ENCODE measurements around the gene PTPRN2.

The PTPRN2 gene

DNA sequence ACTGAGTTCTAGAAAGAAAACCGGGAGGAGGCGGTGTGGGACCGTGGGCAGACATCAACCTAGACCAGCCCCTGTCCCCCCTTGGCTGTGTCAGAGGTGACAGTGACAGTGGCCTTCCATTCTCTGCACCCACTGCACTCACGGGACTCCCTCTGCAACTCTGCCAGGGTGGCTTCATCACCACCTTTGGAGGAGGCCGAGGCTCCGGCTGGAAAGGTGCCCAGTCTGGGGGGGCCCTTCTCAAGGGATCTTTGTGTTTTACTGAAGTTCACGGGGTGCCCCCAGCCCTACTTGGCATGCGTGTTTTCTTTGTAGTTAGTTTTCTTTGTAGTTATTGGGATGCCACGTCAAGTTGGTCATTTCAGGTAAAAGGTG lies 833.2 kb downstream of the PTPRN2 start:
- Mint-ChIP-seq H3K4me1 (ENCODE audit: low read depth) (no peaks in the 10 kb centered on the region), H3K4me3 (no peak overlapping the region), H3K27ac (no peak overlapping the region), H3K36me3 (ENCODE audit: low read depth) (no peaks in the 10 kb centered on the region), H3K27me3 (no peaks in the 10 kb centered on the region), H3K9me3 (no peaks in the 10 kb centered on the region)
- DNase-seq: no peak

DNA sequence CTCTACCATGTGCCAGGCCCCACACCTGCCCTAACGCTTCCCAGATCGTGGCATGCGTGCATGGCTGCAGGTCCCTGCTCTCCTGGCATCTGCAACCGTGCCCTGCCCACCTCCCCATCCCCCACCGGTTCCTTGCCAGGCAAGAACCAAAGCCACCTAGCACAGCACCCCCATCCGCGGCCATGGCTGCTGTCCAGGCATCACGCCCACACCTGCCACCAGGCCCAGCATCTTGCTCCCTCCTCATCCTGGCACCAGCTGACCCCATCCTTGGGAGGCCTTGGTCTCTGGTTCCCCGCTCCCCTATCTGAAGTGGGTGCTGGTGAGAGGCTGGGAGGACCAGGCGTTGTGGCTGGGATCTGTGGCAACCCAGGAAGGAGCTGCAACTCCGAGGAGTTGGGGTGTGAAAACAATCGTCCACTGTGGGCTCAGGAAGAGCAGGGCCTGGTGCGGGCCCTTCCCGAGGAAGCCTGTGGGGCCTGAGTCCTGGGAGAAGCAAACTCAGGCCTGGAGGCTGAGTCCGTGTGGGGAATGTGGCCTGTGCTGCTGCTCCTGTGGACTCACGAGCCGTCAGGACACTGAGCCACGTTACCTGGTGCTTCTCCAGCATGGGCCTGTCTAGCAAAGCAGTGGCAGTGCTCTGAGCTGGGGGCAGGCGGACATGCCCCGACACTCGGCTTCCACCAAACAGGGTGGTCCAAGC lies 833.8 kb downstream of the PTPRN2 start:
- no peaks in the 10 kb centered on the region for H3K36me3 Mint-ChIP-seq (ENCODE audit: low read depth)
- H3K9me3 Mint-ChIP-seq: no peaks in the 10 kb centered on the region
- DNase-seq: no peak
- H3K27me3 Mint-ChIP-seq: no peaks in the 10 kb centered on the region
- no peaks in the 10 kb centered on the region for H3K4me1 Mint-ChIP-seq (ENCODE audit: low read depth)
- H3K4me3 Mint-ChIP-seq: no peak overlapping the region
- no peak overlapping the region for H3K27ac Mint-ChIP-seq

DNA sequence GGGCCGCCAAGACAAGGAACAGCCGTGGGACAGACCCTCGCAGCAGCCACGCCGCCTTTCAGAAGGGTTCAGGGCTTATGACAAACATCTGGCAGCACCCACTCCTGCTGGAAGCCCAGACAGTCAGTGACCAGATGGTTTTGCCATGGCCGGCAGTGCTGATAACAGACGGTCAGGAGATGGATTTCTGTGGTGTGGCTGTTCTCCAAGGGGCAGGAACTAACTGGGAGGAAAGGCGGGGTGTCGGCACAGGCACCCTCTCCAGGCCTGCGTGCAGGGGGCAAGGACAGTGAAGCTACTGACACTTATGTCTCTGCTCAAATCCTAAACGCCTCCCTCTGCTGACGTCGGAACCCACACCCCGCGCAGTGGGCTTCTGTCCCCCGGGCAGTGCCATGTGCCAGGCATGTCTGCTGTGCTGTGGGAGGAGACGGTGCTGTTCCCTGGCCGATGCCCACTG lies 834.8 kb downstream of the PTPRN2 start:
- no peak for DNase-seq
- Mint-ChIP-seq H3K27ac (no peak overlapping the region), H3K4me3 (no peak overlapping the region), H3K9me3 (no peaks in the 10 kb centered on the region), H3K4me1 (ENCODE audit: low read depth) (no peaks in the 10 kb centered on the region), H3K36me3 (ENCODE audit: low read depth) (no peaks in the 10 kb centered on the region), H3K27me3 (no peaks in the 10 kb centered on the region)

DNA sequence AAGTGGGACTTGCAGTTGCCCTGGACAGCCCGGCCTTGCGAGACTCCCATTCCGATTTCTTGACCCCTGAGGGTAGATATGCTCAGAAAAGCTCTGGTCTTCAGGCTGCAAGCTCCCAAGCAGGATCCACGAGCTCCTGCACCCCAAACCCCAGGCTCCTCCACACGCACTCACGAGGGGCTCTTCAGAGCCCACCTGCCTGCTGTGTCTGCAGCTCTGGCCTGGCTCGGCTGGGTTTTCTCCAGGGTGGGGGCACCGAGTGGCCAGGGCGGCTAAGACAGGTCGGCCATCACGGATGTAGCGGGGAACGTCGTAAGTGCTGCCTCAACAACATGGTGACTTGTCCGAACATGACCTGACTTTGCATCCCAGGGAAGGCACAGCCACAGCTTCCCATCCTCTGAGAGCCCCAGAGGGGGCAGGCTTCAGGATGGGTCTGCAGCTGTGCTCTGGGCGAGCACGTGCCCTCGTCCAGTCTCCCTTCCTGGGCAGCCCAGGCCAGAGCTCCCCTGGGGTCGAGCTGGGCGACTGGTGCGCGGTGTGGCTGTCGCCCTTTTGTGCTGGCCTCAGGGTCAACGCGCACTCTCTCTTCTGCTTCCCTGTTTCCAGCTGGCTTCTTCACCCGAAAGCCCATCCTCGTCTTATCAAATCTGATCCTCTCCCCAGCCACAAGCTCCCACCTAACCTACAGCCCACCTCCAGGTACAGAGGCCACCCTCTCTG lies 835.5 kb downstream of the PTPRN2 start:
- Mint-ChIP-seq H3K4me1 (ENCODE audit: low read depth) (no peaks in the 10 kb centered on the region), H3K4me3 (no peak overlapping the region), H3K27ac (no peak overlapping the region), H3K9me3 (no peaks in the 10 kb centered on the region), H3K27me3 (no peaks in the 10 kb centered on the region), H3K36me3 (ENCODE audit: low read depth) (no peaks in the 10 kb centered on the region)
- DNase-seq: no peak

DNA sequence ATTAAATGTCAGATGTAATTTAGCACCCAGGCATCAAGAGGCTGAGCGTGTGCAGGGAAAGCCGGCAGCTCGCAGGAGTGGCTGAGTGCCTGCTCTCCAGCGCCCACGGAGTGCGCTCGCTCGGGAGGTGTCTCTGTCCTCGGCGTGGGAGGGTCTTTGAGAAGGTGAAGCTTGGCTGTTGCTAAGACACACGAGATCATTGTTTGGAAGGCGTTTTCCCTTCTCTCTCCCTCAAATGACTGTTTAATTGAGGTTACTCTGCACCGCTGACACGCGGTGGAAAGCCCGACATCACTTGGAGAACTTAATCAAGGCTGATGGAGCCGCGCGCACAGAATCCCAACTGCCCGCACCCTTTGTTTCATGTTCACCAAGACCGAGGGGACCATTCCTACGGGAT lies 836.2 kb downstream of the PTPRN2 start:
- no peaks in the 10 kb centered on the region for H3K4me1 Mint-ChIP-seq (ENCODE audit: low read depth)
- H3K27me3 Mint-ChIP-seq: no peaks in the 10 kb centered on the region
- no peaks in the 10 kb centered on the region for H3K9me3 Mint-ChIP-seq
- no peak overlapping the region for H3K4me3 Mint-ChIP-seq
- no peaks in the 10 kb centered on the region for H3K36me3 Mint-ChIP-seq (ENCODE audit: low read depth)
- DNase-seq: no peak
- H3K27ac Mint-ChIP-seq: no peak overlapping the region

DNA sequence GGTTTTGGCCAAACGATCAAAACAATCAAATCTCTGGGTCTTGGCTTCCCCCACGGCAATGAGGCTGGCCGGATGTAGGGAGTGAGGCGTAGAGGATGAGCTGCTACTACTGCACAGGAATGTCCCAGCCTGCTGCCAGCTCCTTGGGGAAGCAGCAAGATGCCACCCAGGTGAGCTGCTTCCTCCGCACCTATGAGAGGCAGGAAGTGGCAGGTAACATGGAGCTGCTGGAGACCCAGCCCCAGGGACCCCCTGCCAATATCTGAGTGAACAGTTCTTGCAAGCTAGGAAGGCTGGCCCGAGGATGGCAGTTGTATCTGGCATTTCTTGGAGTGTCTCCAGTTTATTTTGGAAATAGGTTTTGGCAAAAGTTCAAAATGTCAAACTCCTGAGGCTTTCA lies 837.3 kb downstream of the PTPRN2 start:
- no peak for DNase-seq
- Mint-ChIP-seq H3K27me3 (no peaks in the 10 kb centered on the region), H3K36me3 (ENCODE audit: low read depth) (no peaks in the 10 kb centered on the region), H3K4me3 (no peak overlapping the region), H3K9me3 (no peaks in the 10 kb centered on the region), H3K4me1 (ENCODE audit: low read depth) (no peaks in the 10 kb centered on the region), H3K27ac (no peak overlapping the region)

DNA sequence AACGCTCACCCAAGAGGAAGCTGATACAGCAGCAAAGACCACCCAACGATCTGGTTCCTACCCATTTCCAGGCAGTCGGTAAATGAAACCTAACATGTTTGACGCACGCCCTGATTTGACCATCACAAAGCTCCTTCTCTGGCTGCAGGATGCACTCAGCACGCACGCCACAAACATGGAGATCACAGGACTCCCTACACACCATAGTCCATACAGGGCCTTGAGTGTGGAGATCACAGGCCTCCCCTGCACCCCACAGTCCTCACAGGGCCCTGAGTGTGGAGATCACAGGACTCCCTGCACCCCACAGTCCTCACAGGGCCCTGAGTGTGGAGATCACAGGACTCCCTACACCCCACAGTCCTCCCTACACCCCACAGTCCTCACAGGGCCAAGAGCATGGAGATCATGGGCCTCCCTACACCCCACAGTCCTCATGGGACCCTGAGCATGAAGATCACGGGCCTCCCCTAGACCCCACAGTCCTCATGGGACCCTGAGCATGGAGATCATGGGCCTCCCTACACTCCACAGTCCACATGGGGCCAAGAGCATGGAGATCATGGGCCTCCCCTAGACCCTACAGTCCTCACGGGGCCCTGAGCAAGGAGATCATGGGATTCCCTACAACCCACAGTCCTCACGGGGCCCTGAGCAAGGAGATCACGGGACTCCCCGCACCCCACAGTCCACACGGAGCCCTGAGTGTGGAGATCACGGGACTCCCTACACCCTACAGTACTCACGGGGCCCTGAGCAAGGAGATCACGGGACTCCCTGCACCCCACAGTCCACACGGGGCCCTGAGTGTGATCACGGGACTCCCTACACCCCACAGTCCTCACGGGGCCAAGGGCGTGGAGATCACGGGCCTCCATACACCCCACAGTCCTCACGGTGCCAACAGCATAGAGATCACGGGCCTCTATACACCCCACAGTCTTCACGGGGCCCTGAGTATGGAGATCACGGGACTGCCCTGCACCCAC lies 841.6 kb downstream of the PTPRN2 start:
- no peak for DNase-seq
- Mint-ChIP-seq H3K4me3 (no peak overlapping the region), H3K4me1 (ENCODE audit: low read depth) (no peaks in the 10 kb centered on the region), H3K27ac (no peak overlapping the region), H3K9me3 (no peaks in the 10 kb centered on the region), H3K27me3 (peaks cover 3% of the 10 kb centered on the region), H3K36me3 (ENCODE audit: low read depth) (no peaks in the 10 kb centered on the region)

DNA sequence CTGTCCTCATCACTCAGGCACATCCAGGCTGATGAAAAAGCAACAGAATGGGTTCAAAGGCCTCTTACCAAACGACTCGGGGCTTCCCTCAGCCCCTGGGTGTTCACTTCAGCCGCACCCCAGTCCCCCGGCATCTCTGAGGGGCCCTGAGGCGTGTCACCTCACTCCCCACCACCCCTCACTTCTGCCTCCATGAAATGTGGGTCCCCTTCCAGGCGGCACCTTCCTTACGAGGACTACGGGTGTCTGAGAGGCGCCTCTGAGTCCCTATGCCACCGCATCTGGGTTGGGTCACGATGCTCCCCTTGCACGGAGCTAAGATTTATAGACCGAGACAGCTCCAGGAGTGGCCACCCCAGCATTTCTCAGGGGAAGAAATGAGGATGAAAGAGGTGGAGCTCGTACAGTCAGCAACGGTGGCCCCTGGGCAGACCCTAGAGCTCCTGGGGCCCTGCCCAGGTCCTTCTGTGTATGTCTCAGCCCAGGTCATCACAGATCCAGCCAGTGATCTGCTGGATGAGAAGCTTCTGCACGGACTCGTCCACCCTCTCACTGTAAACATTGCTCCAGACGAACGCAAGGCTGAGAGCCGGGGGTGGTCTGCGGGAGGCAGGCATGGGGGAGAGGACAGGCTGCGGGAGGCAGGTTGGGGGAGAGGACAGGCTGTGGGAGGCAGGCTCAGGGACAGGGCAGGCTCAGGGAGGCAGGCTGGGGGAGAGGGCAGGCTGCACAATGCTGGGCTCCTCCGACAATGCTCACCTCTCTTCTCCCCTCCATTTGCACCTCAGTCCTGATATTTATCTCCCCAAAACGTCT lies 842.6 kb downstream of the PTPRN2 start:
- Mint-ChIP-seq H3K9me3 (no peaks in the 10 kb centered on the region), H3K36me3 (ENCODE audit: low read depth) (no peaks in the 10 kb centered on the region), H3K4me3 (no peak overlapping the region), H3K27ac (no peak overlapping the region), H3K4me1 (ENCODE audit: low read depth) (no peaks in the 10 kb centered on the region), H3K27me3 (peaks cover 9% of the 10 kb centered on the region)
- no peak for DNase-seq

DNA sequence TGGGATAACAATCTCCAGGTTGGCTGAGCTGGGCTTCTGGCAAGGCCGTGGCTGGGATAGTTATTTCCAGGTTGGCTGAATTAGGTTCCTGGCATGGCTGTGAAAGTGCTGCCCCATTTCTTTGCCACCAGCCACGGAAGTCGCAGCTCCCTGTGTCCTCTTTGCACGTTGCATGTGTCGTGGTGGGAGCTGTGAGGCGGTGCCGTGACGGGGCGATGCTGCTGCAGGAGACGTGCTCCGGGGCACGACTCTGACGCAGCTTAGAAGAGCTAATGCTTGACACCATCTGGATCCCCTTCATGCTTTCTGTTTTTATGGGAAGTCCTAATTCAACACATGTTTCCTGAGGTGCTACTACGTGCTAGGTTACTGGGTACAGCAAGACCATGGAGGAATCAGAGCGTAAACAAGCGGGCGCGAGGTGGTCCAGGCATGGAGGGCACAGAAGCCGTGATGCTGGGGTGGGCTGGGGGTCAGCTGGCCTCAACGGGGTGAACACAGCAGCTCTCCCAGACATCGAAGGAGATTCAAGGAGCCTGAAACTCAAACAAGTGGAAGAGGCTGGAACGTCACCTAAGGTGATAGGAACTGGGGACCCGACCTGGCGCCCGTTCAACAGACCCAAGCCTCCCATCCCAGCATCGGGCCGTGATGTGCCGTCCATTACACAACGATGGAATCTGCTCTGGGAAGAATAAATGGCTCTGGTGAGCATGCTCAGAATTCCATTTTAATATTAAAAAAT lies 843.7 kb downstream of the PTPRN2 start:
- Mint-ChIP-seq H3K4me1 (ENCODE audit: low read depth) (no peaks in the 10 kb centered on the region), H3K9me3 (no peaks in the 10 kb centered on the region), H3K27me3 (peaks cover 10% of the 10 kb centered on the region), H3K27ac (no peak overlapping the region), H3K4me3 (no peak overlapping the region), H3K36me3 (ENCODE audit: low read depth) (no peaks in the 10 kb centered on the region)
- no peak for DNase-seq

DNA sequence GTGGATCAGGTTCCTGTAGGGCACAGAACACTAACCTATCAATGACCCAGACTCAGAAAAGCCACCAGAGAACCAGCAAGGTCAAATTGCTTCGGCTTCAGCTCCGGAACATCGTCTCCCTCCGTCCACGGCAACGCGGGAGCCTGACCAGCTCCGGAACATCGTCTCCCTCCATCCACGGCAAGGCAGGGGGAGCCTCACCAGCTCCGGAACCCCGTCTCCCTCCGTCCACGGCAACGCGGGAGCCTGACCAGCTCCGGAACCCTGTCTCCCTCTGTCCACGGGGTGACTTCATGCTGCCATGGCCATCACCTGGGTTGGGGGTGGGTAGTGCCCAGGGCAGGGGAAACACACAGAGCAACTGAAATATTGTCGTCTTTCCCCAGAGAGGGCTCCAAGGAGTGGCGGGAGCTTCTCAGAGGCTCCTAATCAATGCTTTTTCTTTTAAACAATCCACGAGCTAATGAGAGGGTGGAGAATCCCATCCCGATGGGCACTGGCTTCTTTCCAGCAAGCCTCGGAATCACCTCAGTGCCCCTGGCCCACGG lies 847.3 kb downstream of the PTPRN2 start:
- Mint-ChIP-seq H3K27ac (no peak overlapping the region), H3K4me3 (no peak overlapping the region), H3K9me3 (no peaks in the 10 kb centered on the region), H3K4me1 (ENCODE audit: low read depth) (peaks cover 2% of the 10 kb centered on the region), H3K36me3 (ENCODE audit: low read depth) (no peaks in the 10 kb centered on the region), H3K27me3 (peaks cover 20% of the 10 kb centered on the region)
- no peak for DNase-seq

DNA sequence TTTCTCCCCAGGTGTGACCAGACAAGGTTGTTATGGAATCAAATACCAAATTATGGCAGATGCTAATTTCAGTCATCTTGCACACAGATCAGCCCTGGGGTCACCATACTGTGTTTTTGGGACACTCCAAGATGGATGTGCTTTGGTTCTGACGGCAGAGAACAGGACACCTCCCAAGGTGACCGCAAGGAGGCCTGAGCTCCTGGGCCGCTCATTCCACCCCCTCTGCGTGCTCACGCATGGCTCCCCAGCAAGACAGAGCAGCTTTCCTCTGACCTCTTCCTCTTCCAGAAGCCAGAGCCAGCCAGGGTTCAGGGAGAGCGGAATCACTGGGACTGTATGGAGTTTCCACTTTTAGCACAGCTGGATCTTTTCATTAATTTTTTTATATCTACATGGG lies 848.0 kb downstream of the PTPRN2 start:
- no peak overlapping the region for H3K27ac Mint-ChIP-seq
- DNase-seq: no peak
- peaks cover 20% of the 10 kb centered on the region for H3K27me3 Mint-ChIP-seq
- no peak overlapping the region for H3K4me3 Mint-ChIP-seq
- peaks cover 2% of the 10 kb centered on the region for H3K4me1 Mint-ChIP-seq (ENCODE audit: low read depth)
- no peaks in the 10 kb centered on the region for H3K36me3 Mint-ChIP-seq (ENCODE audit: low read depth)
- H3K9me3 Mint-ChIP-seq: no peaks in the 10 kb centered on the region

DNA sequence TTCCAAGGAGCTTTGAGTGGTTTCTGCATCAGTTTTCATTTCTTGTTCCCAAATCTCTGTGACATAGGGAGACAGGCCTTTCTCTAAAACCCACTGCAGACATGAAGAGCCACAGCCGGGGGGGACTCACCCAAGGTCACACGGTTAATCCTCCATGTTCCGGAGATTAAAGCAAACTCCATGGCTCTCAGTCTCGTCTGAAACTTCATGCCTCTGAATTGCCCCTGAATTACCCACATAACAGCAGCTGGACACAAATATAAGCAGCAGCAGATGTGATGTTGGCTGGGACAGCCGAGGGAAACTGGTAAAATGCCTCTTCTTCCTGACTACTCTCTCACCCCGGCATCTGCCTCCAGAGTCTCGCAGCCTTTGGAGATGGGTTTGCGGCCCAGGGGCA lies 848.6 kb downstream of the PTPRN2 start:
- Mint-ChIP-seq H3K27me3 (peaks cover 20% of the 10 kb centered on the region), H3K27ac (no peak overlapping the region), H3K4me3 (no peak overlapping the region), H3K9me3 (no peaks in the 10 kb centered on the region), H3K4me1 (ENCODE audit: low read depth) (peaks cover 2% of the 10 kb centered on the region), H3K36me3 (ENCODE audit: low read depth) (no peaks in the 10 kb centered on the region)
- DNase-seq: no peak

DNA sequence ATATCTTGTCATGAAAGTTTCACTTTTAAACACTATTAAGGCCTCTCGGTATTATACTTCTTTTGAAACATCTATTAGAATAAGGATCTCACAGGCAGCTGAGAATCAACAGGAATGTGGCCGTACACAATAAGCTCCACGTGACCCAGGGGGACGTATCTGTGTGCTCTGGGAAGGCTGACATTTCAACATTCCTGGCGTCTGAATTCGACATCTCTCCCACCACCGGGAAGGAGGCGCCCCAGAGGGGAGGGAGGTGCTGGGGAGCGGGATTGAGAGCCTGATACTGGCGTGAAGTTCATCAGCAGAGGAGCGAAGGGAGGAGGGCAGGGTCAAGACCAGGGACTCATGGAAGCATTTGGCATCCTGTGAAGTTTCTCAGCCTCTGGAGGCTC lies 849.6 kb downstream of the PTPRN2 start:
- no peak for DNase-seq
- H3K4me3 Mint-ChIP-seq: no peak overlapping the region
- H3K9me3 Mint-ChIP-seq: no peaks in the 10 kb centered on the region

More for the DNA sequence above, 849.6 kb downstream of the PTPRN2 start:
- no peaks in the 10 kb centered on the region for H3K36me3 Mint-ChIP-seq (ENCODE audit: low read depth)
- H3K27ac Mint-ChIP-seq: no peak overlapping the region
- H3K27me3 Mint-ChIP-seq: peaks cover 20% of the 10 kb centered on the region
- H3K4me1 Mint-ChIP-seq (ENCODE audit: low read depth): peaks cover 2% of the 10 kb centered on the region

Data from activated T-cell treated with anti-CD3 and anti-CD28 coated beads, Interleukin-2, amount 50 U/mL, for 24 hours (primary cell).